Islet precursor cell (in vitro differentiated cells): ENCODE measurements around the gene COL25A1.
A peak's percentile ranks its signal among the peaks of the same experiment; 100 is the strongest.

Source experiments
- DNase-seq: peaks from one replicate; pipeline ENCODE4 v3.0.0-alpha.2; 2018

The COL25A1 gene

DNA sequence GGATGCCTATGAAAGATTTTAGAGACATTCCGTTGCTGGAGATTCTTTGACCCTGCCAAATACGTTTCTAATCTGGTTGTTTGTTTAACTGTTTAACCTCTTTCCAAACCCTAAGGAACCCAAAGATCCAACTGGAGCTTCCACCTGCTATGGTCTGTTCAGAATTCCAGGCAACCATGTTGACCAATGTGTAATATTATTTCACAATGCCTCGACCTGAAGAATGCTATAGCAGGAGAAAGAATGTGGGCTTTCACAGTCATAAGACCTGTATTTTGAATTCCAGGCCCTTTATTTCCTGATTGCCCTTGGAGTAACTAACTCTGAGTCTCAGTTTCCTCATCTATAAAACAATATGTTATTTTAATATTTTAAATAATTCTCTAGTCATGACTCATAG, 90.8 kb downstream of the COL25A1 start:
- no peak for DNase-seq

DNA sequence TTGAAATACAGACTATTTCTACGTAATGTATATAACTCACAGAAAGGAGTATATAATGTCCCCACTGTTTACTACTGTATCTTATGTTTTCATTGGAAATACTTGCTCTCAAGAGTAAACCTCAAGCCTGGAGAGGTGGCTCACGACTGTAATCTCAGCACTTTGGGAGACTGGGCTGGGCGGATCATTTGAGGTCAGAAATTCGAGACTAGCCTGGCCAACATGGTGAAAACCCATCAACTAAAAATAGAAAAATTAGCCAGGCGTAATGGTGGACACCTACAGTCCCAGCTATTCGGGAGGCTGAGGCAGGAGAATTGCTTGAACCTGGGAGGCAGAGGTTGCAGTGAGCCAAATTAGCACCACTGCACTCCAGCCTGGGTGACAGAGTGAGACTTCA, 92.8 kb downstream of the COL25A1 start:
- no peak for DNase-seq

- DNase-seq: no peak
These were observed 94.6 kb downstream of the COL25A1 start for GRCh38 chr4:109207898-109208297.

DNA sequence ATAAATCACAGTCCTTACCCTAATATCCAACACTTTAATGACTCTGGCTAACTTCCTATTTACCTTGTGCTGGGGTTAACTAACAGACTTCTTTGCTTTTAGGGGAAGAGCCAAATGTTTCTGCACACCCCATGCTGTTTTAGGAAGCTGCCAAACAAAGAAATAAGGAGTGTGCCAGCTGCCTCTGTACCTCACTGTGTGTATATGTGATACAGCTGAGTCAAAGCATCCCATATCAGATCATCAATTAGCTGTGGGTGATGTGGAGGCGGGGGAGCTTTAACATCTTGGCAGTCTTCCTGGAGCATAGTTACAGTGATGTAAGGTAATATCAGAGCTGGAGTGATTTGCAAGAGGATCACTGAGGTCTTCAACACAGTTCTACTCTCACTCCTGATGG, 95.4 kb downstream of the COL25A1 start:
- no peak for DNase-seq

DNA sequence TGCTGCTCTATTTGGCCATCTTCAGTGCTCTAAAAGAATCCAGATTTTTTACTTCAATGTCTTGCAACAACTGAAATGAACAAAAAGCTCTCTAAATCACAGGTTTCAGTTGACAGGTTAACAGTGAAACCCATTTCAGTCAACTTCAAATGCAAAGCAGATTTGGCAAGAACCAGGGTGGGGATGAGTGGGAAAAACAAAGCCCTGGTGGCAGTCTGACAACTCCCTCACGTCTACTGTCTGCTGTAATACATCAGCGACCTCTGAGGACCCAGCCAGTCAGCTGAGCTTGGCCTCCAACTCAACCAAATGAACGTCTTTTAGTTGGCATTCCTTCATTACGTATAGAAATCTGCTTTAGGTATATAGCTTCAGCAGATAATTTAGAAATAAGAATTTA, 95.8 kb downstream of the COL25A1 start:
- no peak for DNase-seq

- no peak for DNase-seq
These were observed 97.3 kb downstream of the COL25A1 start for GRCh38 chr4:109205186-109205585.

DNA sequence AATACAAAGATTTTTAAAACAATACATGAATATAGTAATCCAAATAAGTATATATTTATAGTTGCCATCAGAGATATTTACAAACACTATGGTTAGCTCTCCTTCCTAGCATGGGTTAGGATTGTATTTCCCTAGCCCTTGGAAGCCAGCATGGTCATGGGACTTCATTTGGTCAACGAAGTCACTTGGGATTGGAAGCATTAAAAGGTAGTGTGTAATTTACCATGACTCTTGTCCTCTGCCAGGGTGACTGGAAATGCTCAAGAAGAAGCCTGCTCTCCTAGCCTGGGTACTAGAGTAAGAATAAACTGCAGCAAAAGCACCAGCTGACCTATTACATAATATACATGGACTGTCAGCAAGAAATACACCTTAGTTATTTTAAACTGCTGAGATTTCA, 102.9 kb downstream of the COL25A1 start:
- DNase-seq: no peak

- DNase-seq: no peak
These were observed 106.8 kb downstream of the COL25A1 start for GRCh38 chr4:109195646-109196045.

DNA sequence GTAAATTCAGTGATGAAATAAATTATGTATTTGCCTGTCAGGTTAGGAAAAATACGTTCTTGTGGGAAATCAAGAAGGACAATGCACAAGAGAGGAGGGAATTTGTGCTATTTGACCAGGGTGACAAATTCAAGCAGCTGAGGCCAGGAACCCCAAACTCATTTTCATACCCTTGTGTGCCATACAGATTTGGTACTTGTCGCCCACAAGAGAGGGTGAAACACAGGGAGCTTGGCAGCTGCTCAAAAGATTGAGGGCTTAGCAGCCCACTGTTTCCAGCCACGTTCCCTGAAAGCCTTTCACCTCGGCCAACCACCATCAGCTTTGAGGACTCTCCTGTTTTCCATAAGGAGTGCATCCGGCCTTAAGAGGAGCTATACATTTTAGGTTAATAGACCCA, 111.2 kb downstream of the COL25A1 start:
- DNase-seq: no peak

DNA sequence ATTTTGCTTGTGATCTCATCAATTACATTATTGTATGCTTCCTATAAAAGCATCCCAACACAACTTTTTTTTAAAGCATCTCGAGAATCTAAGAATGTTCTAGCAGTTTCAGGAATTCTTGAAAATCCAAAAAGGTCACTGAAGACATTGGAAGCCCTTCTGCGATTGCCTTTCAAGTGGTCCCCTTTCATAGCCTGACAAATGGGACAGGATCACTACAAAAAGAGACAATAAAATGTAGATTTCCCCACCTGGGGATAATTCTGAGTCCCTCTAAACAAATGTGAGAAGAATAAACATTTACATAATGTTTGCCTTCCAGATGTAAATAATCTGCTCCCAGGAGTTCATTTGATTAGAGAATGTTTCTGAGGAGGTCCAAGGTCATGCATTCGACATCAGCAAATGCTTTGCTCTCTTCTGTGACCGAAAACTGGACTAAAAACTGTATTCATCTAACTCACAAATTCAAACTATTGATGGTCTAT, 116.0 kb downstream of the COL25A1 start:
- no peak for DNase-seq

DNA sequence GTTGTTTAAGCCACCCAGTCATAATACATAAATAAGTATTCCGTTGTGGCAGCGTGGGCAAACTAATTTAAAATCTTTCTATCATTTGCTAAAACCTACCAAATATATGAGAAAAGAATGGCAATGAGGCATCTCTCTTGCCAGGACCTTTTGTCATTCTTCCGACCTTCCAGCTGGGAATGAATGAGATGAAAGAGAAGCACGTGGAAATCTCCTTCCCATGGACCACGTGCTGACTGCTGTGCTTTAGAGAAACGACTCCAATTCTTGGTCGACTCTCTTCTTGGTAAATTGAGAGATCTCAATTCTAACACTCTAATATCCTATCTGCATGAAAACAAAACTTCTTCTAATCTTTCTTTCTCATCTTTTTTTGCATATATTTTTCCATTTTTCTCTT, 116.5 kb downstream of the COL25A1 start:
- no peak for DNase-seq

GRCh38 chr4:109185548-109185947, 116.9 kb downstream of the COL25A1 start:
- DNase-seq: no peak

- DNase-seq: no peak
These were observed 117.9 kb downstream of the COL25A1 start for GRCh38 chr4:109184491-109184961.

DNA sequence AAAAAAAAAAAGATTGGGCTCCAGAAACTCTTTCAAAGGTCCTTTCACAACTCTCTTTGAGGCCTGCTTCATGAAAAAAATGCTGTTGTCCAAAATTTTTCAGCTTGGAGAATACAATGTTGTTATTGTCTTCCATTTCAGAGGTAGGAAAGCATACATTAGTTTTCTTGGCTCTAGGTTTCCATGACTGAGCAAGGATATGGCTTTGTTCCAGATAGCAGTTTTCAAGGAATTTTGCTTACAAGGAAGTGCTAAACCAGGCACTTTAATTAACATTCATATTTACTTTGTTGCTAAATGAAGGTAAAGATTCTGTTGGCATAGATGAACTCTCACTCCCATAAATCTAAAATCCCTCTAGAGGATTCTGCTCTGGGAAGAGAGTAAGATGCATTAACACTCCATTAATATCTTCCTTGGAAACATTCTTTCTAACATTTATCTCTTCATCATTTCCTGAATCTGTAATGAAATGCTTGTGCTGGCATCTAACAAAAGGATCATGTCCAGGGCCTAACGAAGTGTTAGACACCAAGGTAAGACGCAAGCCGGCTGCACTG, 118.4 kb downstream of the COL25A1 start:
- no peak for DNase-seq

DNA sequence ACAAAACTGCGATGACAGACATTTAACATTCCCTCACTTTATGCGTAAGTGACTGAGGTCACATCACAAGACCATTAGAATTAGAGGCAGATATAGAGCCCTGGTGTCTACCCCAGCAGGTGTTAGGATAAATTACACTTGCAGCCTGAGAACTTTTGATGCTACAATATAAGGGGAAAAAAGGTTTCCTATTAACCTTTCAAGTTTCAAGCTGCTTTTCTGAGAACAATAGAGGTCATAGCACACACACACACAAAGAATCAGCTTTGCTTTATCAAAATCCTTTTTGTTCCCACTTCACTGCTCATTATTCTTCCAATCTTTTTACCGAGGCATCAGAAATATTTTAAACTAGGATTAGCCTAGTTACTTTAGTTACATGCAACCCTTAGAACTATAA, 119.8 kb downstream of the COL25A1 start:
- DNase-seq: no peak

- no peak for DNase-seq
These were observed 123.4 kb downstream of the COL25A1 start for GRCh38 chr4:109179061-109179460.

- no peak for DNase-seq
These were observed 125.2 kb downstream of the COL25A1 start for GRCh38 chr4:109177096-109177810.

DNA sequence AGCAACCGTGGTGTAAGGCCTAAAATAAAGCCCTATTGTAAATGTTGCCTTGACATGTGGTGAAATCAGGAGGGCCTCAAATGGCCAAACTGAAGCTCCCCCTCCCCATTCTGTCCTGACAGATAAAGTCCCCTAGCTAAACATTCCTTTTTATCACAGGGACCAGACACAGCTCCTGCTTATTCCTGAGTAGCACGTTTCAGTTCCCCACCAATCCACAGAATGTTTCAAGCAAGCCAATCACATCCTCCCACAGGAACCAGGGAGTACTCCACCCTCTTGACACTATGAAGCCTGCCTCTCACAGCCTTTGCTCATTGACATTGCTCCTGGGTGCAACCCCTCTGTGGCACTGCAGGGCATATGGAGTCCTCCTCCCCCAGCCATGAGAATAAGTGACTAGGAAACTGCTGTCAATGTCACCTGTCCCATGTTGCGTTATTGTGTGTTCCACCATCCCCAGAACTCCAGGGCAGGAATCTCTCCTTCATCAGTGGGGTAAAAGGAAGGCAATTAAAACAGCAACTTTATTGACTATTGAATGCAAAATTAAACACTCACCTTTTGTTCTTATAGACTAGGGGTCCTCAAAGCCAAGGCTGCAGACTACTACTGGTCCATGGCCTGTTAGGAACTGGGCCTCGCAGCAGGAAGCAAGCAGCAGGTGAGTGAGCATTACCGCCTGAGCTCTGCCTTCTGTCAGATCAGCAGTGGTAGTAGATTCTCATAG, 128.1 kb downstream of the COL25A1 start:
- no peak for DNase-seq

- DNase-seq: no peak
These were observed 130.2 kb downstream of the COL25A1 start for GRCh38 chr4:109172301-109172700.

DNA sequence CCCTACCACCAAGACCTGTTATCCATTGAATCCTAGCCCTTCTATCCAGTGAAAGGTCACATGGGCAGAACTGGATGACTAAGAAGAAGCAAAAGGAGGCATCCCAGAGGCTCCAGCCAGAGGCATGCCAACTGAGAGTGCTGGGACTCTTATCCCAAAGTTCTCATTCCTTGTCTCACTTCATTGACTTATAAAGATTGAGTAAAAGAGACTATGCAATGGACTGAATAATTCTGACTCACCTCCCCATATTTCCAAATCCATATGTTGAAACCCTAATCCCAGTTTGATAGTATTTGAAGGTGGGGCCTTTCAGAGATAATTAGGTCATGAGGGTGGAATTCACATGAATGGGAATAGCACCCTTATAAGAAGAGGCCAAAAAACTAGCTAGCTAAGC, 131.4 kb downstream of the COL25A1 start:
- no peak for DNase-seq

DNA sequence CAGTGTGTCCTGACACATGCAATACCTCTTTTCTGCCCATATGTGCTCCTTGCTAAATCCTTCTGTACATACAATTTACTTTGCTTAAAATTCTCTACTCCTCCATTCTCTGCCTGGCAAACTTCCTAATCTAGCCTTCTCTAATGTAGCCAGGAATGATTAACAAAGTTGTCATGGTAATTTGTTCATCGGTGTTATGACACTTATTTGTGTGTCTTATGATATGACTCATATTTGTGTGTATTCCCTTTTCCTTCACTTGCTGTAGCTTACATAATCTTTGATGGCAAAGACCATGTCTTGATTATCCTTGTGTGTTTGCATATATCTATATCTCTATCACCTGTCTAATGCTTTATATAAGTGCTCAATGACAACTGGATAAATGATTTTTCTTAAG, 133.3 kb downstream of the COL25A1 start:
- no peak for DNase-seq

DNA sequence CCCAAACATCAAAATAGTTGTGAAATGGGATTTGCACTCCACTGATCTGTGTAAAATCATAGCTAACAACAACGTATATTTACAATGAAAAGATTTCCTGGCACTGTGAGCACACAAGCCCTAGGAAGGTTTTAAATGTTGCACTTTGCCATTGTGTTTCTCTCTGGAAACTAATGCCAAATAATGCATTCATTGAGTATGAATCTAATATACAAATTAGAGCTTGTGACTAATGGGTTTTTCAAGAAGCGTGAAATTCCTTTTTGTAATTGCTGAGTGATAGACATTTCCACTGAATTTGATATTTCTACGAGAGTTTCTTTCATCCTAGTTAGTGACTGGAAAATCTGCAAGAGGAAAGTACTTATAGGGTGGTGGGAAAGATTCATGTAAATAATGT, 135.9 kb downstream of the COL25A1 start:
- no peak for DNase-seq

GRCh38 chr4:109166126-109166525, 136.3 kb downstream of the COL25A1 start:
- no peak for DNase-seq

- peak; percentile 79 for DNase-seq
These were observed 138.4 kb downstream of the COL25A1 start for GRCh38 chr4:109164011-109164410.
